ENCODE results near the gene BGN. TPM values are rescaled to one million over a fixed set of nuclear protein-coding genes. Genes with fewer than 3 reads are reported as not detected.

Gene BGN
- total RNA-seq, 1 donor from 2014 or later: 0.98 TPM

- H3K36me3 Mint-ChIP-seq (ENCODE audit: insufficient read depth): peaks cover 2% of the 10 kb centered on the region
- no peak overlapping the region for H3K4me3 Mint-ChIP-seq (ENCODE audit: low read depth)
- no peaks in the 10 kb centered on the region for H3K4me1 Mint-ChIP-seq (ENCODE audit: low read depth)
- peaks cover 26% of the 10 kb centered on the region for H3K27me3 Mint-ChIP-seq
- H3K9me3 Mint-ChIP-seq (ENCODE audit: low read depth): peaks cover 6% of the 10 kb centered on the region
- TF ChIP-seq CTCF (IDR thresholded peaks at IDR 0.05; ENCODE audit: unreplicated experiment): no peak
- no peak overlapping the region for H3K27ac Mint-ChIP-seq
- no peak for DNase-seq (ENCODE audit: low spot score, unreplicated experiment)
These were observed 19.5 kb downstream of the BGN start for GRCh38 chrX:153514259-153514658.

GRCh38 chrX:153515435-153515834 lies 20.7 kb downstream of the BGN start:
- DNase-seq (ENCODE audit: low spot score, unreplicated experiment): no peak
- peaks cover 6% of the 10 kb centered on the region for H3K9me3 Mint-ChIP-seq (ENCODE audit: low read depth)
- H3K36me3 Mint-ChIP-seq (ENCODE audit: insufficient read depth): peaks cover 2% of the 10 kb centered on the region
- no peak overlapping the region for H3K27ac Mint-ChIP-seq
- no peaks in the 10 kb centered on the region for H3K4me1 Mint-ChIP-seq (ENCODE audit: low read depth)
- H3K27me3 Mint-ChIP-seq: peaks cover 31% of the 10 kb centered on the region
- no peak overlapping the region for H3K4me3 Mint-ChIP-seq (ENCODE audit: low read depth)
- TF ChIP-seq CTCF (IDR thresholded peaks at IDR 0.05; ENCODE audit: unreplicated experiment): no peak

GRCh38 chrX:153516073-153516472 lies 21.3 kb downstream of the BGN start:
- Mint-ChIP-seq H3K36me3 (ENCODE audit: insufficient read depth) (peaks cover 2% of the 10 kb centered on the region), H3K27ac (no peak overlapping the region), H3K4me3 (ENCODE audit: low read depth) (no peak overlapping the region), H3K4me1 (ENCODE audit: low read depth) (no peaks in the 10 kb centered on the region), H3K27me3 (peaks cover 35% of the 10 kb centered on the region), H3K9me3 (ENCODE audit: low read depth) (peaks cover 6% of the 10 kb centered on the region)
- TF ChIP-seq CTCF (IDR thresholded peaks at IDR 0.05; ENCODE audit: unreplicated experiment): no peak
- DNase-seq (ENCODE audit: low spot score, unreplicated experiment): no peak

GRCh38 chrX:153517423-153517822 lies 22.6 kb downstream of the BGN start, which contains the start of gene ATP2B3:
Gene ATP2B3, plus strand, starts transcription at chrX:153517642. Its CDS starts 18,606 bp downstream, at chrX:153536248.
- no peaks in the 10 kb centered on the region for H3K4me1 Mint-ChIP-seq (ENCODE audit: low read depth)
- peaks cover 48% of the 10 kb centered on the region for H3K27me3 Mint-ChIP-seq
- DNase-seq (ENCODE audit: low spot score, unreplicated experiment): no peak
- peaks cover 2% of the 10 kb centered on the region for H3K36me3 Mint-ChIP-seq (ENCODE audit: insufficient read depth)
- peak within 1 kb of the TSS; percentile 57 for H3K4me3 Mint-ChIP-seq (ENCODE audit: low read depth)
- peaks cover 6% of the 10 kb centered on the region for H3K9me3 Mint-ChIP-seq (ENCODE audit: low read depth)
- no peak within 1 kb of the TSS for H3K27ac Mint-ChIP-seq
- no peak for TF ChIP-seq CTCF (IDR thresholded peaks at IDR 0.05; ENCODE audit: unreplicated experiment)

- Mint-ChIP-seq H3K27ac (no peak overlapping the region), H3K36me3 (ENCODE audit: insufficient read depth) (peaks cover 2% of the 10 kb centered on the region), H3K9me3 (ENCODE audit: low read depth) (peaks cover 6% of the 10 kb centered on the region), H3K27me3 (peaks cover 48% of the 10 kb centered on the region), H3K4me3 (ENCODE audit: low read depth) (peak overlapping the region; percentile 57), H3K4me1 (ENCODE audit: low read depth) (no peaks in the 10 kb centered on the region)
- no peak for DNase-seq (ENCODE audit: low spot score, unreplicated experiment)
- TF ChIP-seq CTCF (IDR thresholded peaks at IDR 0.05; ENCODE audit: unreplicated experiment): no peak
These were observed 23.4 kb downstream of the BGN start for GRCh38 chrX:153517946-153518834.

Measured in progenitor cell of endocrine pancreas (in vitro differentiated cells).